Natural killer cell (primary cell): ENCODE measurements around the gene RNH1. TPM values are rescaled to one million over a fixed set of nuclear protein-coding genes. Genes with fewer than 3 reads are reported as not detected.

Experiments
- ATAC-seq, 3 donors: fragments of 150-1000 bp in 2 of 3; fragments of 200-7000 bp in 1 of 3; cut with Tn5 transposase; 1 replicate in 1 of 3; 2 replicates in 2 of 3; pipeline ENCODE4 v1.10.0; 2021; ENCODE audit warnings: mild to moderate bottlenecking in 2 of 3, moderate library complexity in 2 of 3
- DNase-seq, 2 donors: peaks; one replicate each; pipeline versions ENCODE4 v3.0.0 to v3.0.0-alpha.2; 2013 to 2021; ENCODE audit warnings: mixed read lengths in 1 of 2
- H3K27ac ChIP-seq: one replicate; pipeline ENCODE4 v1.5.1; 2013; ENCODE audit warnings: mild to moderate bottlenecking, low read length
- H3K27me3 ChIP-seq: one replicate; pipeline ENCODE4 v1.6.1; 2013; ENCODE audit warnings: low read length; ENCODE audit not compliant: control insufficient read depth, insufficient read depth
- H3K36me3 ChIP-seq: one replicate; pipeline ENCODE4 v1.6.1; 2013; ENCODE audit warnings: low read length; ENCODE audit not compliant: control insufficient read depth, insufficient read depth
- H3K4me1 ChIP-seq: one replicate; pipeline ENCODE4 v1.6.1; 2013; ENCODE audit warnings: low read length; ENCODE audit not compliant: control insufficient read depth, insufficient read depth
- H3K4me3 ChIP-seq: one replicate; pipeline ENCODE4 v1.5.1; 2013; ENCODE audit warnings: low read length
- H3K9me3 ChIP-seq: one replicate; pipeline ENCODE4 v1.6.1; 2013; ENCODE audit warnings: low read length; ENCODE audit not compliant: control insufficient read depth, insufficient read depth
- H3K27ac Mint-ChIP-seq, 2 donors: one replicate each; pipeline ENCODE4 v1.8.0; 2022; ENCODE audit warnings: mild to moderate bottlenecking in 2 of 2, mixed read lengths in 2 of 2, moderate library complexity in 1 of 2
- H3K27me3 Mint-ChIP-seq, 2 donors: one replicate each; pipeline ENCODE4 v1.8.0; 2022; ENCODE audit warnings: low read depth in 2 of 2, mixed read lengths in 2 of 2
- H3K36me3 Mint-ChIP-seq: one replicate; pipeline ENCODE4 v1.8.0; 2022; ENCODE audit warnings: mixed read lengths
- H3K4me1 Mint-ChIP-seq, 2 donors: one replicate each; pipeline ENCODE4 v1.8.0; 2022; ENCODE audit warnings: mixed read lengths in 2 of 2
- H3K4me3 Mint-ChIP-seq: one replicate; pipeline ENCODE4 v1.8.0; 2022; ENCODE audit warnings: mild to moderate bottlenecking, moderate library complexity, mixed read lengths
- H3K9me3 Mint-ChIP-seq, 2 donors: one replicate each; pipeline ENCODE4 v1.8.0; 2022; ENCODE audit warnings: mixed read lengths in 2 of 2
- WGBS: methylation state at CpG from one replicate; pipeline ENCODE4 v1.1.7; 2013; ENCODE audit warnings: missing lambda C conversion rate; ENCODE audit not compliant: insufficient coverage; 5-methylcytosine and 5-hydroxymethylcytosine counted together
- intact Hi-C: fragments of 100-400 bp; cut with micrococcal nuclease; formaldehyde crosslinking; loops from one replicate; pipeline ENCODE4 v1.14.2; 2022
- total RNA-seq, 4 donors: library from RNA; stranded (reverse); fragments of 120-200 nt in 1 of 4; gene quantifications; one replicate each; pipeline versions ENCODE4 v1.2.3 to v1.2.4, GENCODE V29; 2013 to 2022
- TF ChIP-seq, protein P1 (sequence below): fragments of 200-600 bp; IDR thresholded peaks from one replicate; pipeline ENCODE4 v1.8.0; 2022; ENCODE audit warnings: antibody characterized with exemption

RNH1 gene
- total RNA-seq, 3 donors from 2014 or later (not counting 1 experiment from before 2014, with no cell fraction given) = 113 to 120 (median 118) TPM

DNA sequence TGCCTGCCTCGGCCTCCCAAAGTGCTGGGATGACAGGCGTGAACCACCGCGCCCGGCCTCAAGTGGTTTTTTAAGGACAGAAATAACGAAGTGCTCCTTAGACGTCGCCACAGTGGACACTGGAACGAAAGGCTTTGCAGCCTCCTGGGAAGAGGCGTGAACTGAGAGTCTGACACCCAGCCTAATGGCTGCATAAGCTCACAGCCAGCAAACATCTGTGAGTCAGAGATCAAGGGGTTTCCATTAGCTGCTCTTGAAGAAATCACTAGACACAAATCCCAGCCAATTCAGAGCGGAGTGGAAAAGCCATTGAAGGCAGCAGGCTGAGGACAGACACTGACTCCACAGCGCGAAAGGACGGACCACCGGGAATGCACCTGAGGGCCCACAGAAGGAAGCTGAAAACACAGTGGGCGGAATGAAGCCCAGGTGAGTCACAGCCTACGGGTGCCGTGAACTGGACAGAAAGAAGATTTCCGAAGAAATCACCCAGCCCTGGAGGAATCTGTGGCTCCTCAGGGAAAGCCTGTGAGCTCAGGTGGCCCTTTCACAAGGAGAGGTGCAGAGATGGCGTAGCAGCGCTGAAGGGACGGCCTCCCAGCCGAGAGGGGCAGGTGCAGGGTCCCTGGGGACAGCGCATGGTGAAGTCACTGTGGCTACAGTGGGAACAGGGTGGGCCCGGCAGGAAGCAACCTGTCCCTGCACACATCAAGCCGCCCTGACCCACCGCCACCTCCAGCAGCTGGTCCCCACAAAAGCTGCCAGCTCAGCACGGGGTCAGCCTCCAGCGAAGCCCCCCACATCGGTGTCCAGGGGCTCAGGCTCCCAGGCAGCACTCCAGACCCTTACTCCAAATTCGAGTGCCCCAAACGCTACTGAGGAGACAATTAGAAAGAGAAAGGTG lies 41.9 kb upstream of the RNH1 start:
- no peak for DNase-seq
- peaks cover 0 to 3% of the 10 kb centered on the region in 2 donors for H3K27me3 Mint-ChIP-seq
- H3K4me3 ChIP-seq = no peak overlapping the region

GRCh38 chr11:545171-545570 lies 38.1 kb upstream of the RNH1 start:
- TF ChIP-seq, protein P1, sequence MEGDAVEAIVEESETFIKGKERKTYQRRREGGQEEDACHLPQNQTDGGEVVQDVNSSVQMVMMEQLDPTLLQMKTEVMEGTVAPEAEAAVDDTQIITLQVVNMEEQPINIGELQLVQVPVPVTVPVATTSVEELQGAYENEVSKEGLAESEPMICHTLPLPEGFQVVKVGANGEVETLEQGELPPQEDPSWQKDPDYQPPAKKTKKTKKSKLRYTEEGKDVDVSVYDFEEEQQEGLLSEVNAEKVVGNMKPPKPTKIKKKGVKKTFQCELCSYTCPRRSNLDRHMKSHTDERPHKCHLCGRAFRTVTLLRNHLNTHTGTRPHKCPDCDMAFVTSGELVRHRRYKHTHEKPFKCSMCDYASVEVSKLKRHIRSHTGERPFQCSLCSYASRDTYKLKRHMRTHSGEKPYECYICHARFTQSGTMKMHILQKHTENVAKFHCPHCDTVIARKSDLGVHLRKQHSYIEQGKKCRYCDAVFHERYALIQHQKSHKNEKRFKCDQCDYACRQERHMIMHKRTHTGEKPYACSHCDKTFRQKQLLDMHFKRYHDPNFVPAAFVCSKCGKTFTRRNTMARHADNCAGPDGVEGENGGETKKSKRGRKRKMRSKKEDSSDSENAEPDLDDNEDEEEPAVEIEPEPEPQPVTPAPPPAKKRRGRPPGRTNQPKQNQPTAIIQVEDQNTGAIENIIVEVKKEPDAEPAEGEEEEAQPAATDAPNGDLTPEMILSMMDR = no peak
- Histone ChIP-seq H3K4me3 (no peak overlapping the region), H3K4me1 (no peaks in the 10 kb centered on the region), H3K36me3 (no peaks in the 10 kb centered on the region), H3K27ac (no peak overlapping the region), H3K27me3 (no peaks in the 10 kb centered on the region), H3K9me3 (no peaks in the 10 kb centered on the region)
- no peaks in the 10 kb centered on the region for H3K27me3 Mint-ChIP-seq
- intact Hi-C loops = no loop called here
- H3K27ac Mint-ChIP-seq = no peak overlapping the region
- H3K4me1 Mint-ChIP-seq = no peaks in the 10 kb centered on the region
- DNase-seq (no peak), ATAC-seq (no peak)
- 90% methylated on average over 11 of the region's 11 CpGs for WGBS
- no peaks in the 10 kb centered on the region for H3K9me3 Mint-ChIP-seq
- H3K36me3 Mint-ChIP-seq = no peaks in the 10 kb centered on the region
- no peak overlapping the region for H3K4me3 Mint-ChIP-seq

More for the DNA sequence above, 41.9 kb upstream of the RNH1 start:
- H3K27ac ChIP-seq = no peak overlapping the region
- TF ChIP-seq, protein P1 = no peak
- H3K36me3 ChIP-seq = no peaks in the 10 kb centered on the region
- no peaks in the 10 kb centered on the region for H3K27me3 ChIP-seq
- peaks cover 3% of the 10 kb centered on the region for H3K4me1 ChIP-seq
- H3K36me3 Mint-ChIP-seq = no peaks in the 10 kb centered on the region
- H3K4me3 Mint-ChIP-seq = no peak overlapping the region
- 86% methylated on average over 32 of the region's 32 CpGs for WGBS
- intact Hi-C loops = no loop called here
- ATAC-seq = no peak
- H3K9me3 ChIP-seq = no peaks in the 10 kb centered on the region
- H3K9me3 Mint-ChIP-seq = no peaks in the 10 kb centered on the region
- H3K27ac Mint-ChIP-seq = no peak overlapping the region
- H3K4me1 Mint-ChIP-seq = no peaks in the 10 kb centered on the region

DNA sequence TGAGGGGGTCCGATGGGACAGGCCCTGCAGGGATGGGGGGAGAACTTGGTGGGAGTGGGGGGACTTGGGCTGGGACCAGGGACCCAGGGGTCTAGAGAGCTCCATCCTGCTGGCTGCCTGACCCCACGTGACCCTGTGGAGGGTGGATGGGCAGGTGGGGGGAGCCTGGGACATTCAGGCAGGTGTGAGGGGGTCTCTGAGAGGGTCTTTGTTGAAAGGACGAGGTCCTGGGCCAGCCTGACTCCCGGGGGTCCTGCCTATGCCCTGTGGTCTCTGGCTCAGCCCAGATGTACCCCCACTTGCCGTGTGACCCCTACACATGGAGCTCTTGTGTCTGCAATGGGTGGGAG lies 37.8 kb upstream of the RNH1 start:
- no peak overlapping the region for H3K4me3 Mint-ChIP-seq
- no peak for ATAC-seq
- H3K4me3 ChIP-seq = no peak overlapping the region
- H3K27ac Mint-ChIP-seq = no peak overlapping the region
- H3K27me3 Mint-ChIP-seq = no peaks in the 10 kb centered on the region
- no peak overlapping the region for H3K27ac ChIP-seq
- no peaks in the 10 kb centered on the region for H3K36me3 Mint-ChIP-seq
- 80% methylated on average over 5 of the region's 5 CpGs for WGBS
- TF ChIP-seq, protein P1 = no peak
- no peaks in the 10 kb centered on the region for H3K27me3 ChIP-seq
- H3K9me3 Mint-ChIP-seq = no peaks in the 10 kb centered on the region
- H3K36me3 ChIP-seq = no peaks in the 10 kb centered on the region
- DNase-seq = no peak
- H3K4me1 Mint-ChIP-seq = no peaks in the 10 kb centered on the region
- no peaks in the 10 kb centered on the region for H3K9me3 ChIP-seq
- H3K4me1 ChIP-seq = no peaks in the 10 kb centered on the region
- intact Hi-C loops = no loop called here
